Panc1 (cell line): ENCODE results near the gene PTH. TPM values are rescaled to one million over a fixed set of nuclear protein-coding genes. Genes with fewer than 3 reads are reported as not detected.

Experiments used
- ATAC-seq: fragments of 200-7000 bp; cut with Tn5 transposase; 2 replicates; pipeline ENCODE4 v1.9.1; 2020; ENCODE audit warnings: mild to moderate bottlenecking, moderate library complexity
- BruUV-seq: library from RNA; stranded (reverse); fragments of 400-500 nt; replicated peaks from 2 replicates; lab custom pipeline; 2021; lab: Mats Ljungman, UMichigan
- CTCF ChIA-PET: fragments of 300-600 bp; sonication (Branson Sonifier 250); formaldehyde crosslinking; loops from one replicate; lab custom pipeline; 2022; ENCODE audit warnings: antibody characterized with exemption; lab: Charles Lee
- POLR2A ChIA-PET: fragments of 300-600 bp; sonication (Branson Sonifier 250); formaldehyde crosslinking; loops from one replicate; lab custom pipeline; 2022; ENCODE audit warnings: antibody characterized with exemption; lab: Charles Lee
- DNase-seq: peaks from one replicate; pipeline ENCODE4 v3.0.0-alpha.2; 2010; ENCODE audit warnings: low read depth, low spot score
- H3K27ac ChIP-seq: 2 replicates; pipeline ENCODE4 v1.5.1; 2011; ENCODE audit warnings: mild to moderate bottlenecking, low read length, inconsistent platforms
- H3K27me3 ChIP-seq: fragments of 200-500 bp; sonication (Bioruptor generic); 2 replicates; pipeline ENCODE4 v1.6.0; 2014; ENCODE audit warnings: low read length, inconsistent platforms; ENCODE audit not compliant: control insufficient read depth, insufficient read depth
- H3K36me3 ChIP-seq: fragments of 200-500 bp; sonication (Bioruptor generic); 2 replicates; pipeline ENCODE4 v1.5.1; 2014; ENCODE audit warnings: inconsistent platforms, mild to moderate bottlenecking, low read length, moderate library complexity; ENCODE audit not compliant: control insufficient read depth, insufficient read depth
- H3K4me1 ChIP-seq: 2 replicates; pipeline ENCODE4 v1.5.1; 2011; ENCODE audit warnings: inconsistent platforms, mild to moderate bottlenecking, low read length, moderate library complexity; ENCODE audit not compliant: control insufficient read depth, insufficient read depth
- H3K4me3 ChIP-seq, 2 experiments: 2 replicates each; pipeline ENCODE4 v1.5.1; 2011 to 2012; ENCODE audit warnings: low read depth in 2 of 2, low read length in 2 of 2, mild to moderate bottlenecking in 2 of 2, inconsistent platforms in 1 of 2, moderate library complexity in 1 of 2
- H3K9me3 ChIP-seq: fragments of 200-500 bp; sonication (Bioruptor generic); 2 replicates; pipeline ENCODE4 v1.5.1; 2014; ENCODE audit warnings: low read depth, mild to moderate bottlenecking, inconsistent platforms, low read length, moderate library complexity; ENCODE audit not compliant: control insufficient read depth, insufficient read depth
- POLR2AphosphoS5 ChIP-seq: IDR thresholded peaks from 2 replicates; pipeline ENCODE4 v1.6.1; 2012; ENCODE audit warnings: mild to moderate bottlenecking, low read depth, low read length, moderate library complexity
- SIN3A ChIP-seq: IDR thresholded peaks from 2 replicates; pipeline ENCODE4 v1.6.1; 2012; ENCODE audit warnings: low read depth, mild to moderate bottlenecking, low read length, moderate library complexity, borderline replicate concordance; ENCODE audit not compliant: insufficient read depth
- TCF7L2 ChIP-seq: IDR thresholded peaks from 2 replicates; pipeline ENCODE4 v1.6.1; 2011; ENCODE audit warnings: mild to moderate bottlenecking, low read depth, low read length, inconsistent platforms
- in situ Hi-C: cut with HindIII; loops from 2 replicates; pipeline ENCODE4 v1.10.0; 2016; ENCODE audit warnings: low sequenced_read_pairs, low pct_unique_long_range_greater_than_20kb
- intact Hi-C: fragments of 100-400 bp; cut with micrococcal nuclease; formaldehyde crosslinking; loops from one replicate; pipeline ENCODE4 v1.10.0; 2022; ENCODE audit not compliant: unreplicated experiment
- total RNA-seq: library from RNA; stranded (reverse); gene quantifications from one replicate; pipeline ENCODE4 v1.2.1, GENCODE V29; 2021; ENCODE audit not compliant: unreplicated experiment
- TF ChIP-seq, protein P1 (sequence below), 2 experiments: IDR thresholded peaks; 2 replicates each; pipeline ENCODE4 v1.6.1; 2011 to 2012; ENCODE audit warnings: low read depth in 2 of 2, control low read depth in 1 of 2, low read length in 1 of 2, mild to moderate bottlenecking in 1 of 2, moderate library complexity in 1 of 2; ENCODE audit not compliant: insufficient read depth in 1 of 2
- TF ChIP-seq, protein P2 (sequence below): fragments of 450-650 bp; IDR thresholded peaks from 2 replicates; pipeline ENCODE4 v1.5.1; 2017; ENCODE audit warnings: mild to moderate bottlenecking

The PTH gene
- total RNA-seq, 1 experiment from 2014 or later: not detected

DNA sequence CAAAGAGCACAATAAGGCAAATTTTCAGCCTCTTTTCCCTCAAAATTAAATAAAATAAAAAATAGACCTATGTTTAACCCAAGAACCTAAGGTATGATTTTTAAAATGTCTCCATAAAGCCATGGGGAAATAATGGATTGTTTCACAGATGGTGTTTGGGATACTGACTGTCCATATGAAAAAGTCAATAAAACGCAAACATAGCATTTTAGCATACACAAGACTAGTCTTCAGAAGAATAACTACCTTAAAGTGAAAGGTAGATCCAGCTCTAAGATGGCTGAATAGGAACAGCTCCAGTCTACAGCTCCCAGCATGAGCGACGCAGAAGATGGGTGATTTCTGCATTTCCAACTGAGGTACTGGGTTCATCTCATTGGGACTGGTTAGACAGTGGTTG is 16.1 kb downstream of the PTH start:
- Histone ChIP-seq H3K36me3 (no peaks in the 10 kb centered on the region), H3K4me3 (no peak overlapping the region), H3K9me3 (no peaks in the 10 kb centered on the region), H3K27me3 (peaks cover 3% of the 10 kb centered on the region; the same call in 1 of the 2 replicates), H3K27ac (no peak overlapping the region), H3K4me1 (no peaks in the 10 kb centered on the region)
- no TSS peak for BruUV-seq
- in situ Hi-C loops: no loop called here
- ATAC-seq: no peak
- DNase-seq: no peak
- intact Hi-C loops: no loop called here
- TF ChIP-seq, protein P1, sequence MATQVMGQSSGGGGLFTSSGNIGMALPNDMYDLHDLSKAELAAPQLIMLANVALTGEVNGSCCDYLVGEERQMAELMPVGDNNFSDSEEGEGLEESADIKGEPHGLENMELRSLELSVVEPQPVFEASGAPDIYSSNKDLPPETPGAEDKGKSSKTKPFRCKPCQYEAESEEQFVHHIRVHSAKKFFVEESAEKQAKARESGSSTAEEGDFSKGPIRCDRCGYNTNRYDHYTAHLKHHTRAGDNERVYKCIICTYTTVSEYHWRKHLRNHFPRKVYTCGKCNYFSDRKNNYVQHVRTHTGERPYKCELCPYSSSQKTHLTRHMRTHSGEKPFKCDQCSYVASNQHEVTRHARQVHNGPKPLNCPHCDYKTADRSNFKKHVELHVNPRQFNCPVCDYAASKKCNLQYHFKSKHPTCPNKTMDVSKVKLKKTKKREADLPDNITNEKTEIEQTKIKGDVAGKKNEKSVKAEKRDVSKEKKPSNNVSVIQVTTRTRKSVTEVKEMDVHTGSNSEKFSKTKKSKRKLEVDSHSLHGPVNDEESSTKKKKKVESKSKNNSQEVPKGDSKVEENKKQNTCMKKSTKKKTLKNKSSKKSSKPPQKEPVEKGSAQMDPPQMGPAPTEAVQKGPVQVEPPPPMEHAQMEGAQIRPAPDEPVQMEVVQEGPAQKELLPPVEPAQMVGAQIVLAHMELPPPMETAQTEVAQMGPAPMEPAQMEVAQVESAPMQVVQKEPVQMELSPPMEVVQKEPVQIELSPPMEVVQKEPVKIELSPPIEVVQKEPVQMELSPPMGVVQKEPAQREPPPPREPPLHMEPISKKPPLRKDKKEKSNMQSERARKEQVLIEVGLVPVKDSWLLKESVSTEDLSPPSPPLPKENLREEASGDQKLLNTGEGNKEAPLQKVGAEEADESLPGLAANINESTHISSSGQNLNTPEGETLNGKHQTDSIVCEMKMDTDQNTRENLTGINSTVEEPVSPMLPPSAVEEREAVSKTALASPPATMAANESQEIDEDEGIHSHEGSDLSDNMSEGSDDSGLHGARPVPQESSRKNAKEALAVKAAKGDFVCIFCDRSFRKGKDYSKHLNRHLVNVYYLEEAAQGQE (IDR thresholded peaks at IDR 0.05; ENCODE audit: insufficient read depth in 1 of 2, low read depth in 2 of 2, low read length in 1 of 2): no peak
- no peak for TF ChIP-seq TCF7L2
- TF ChIP-seq POLR2AphosphoS5: no peak
- TF ChIP-seq SIN3A: no peak
- TF ChIP-seq, protein P2, sequence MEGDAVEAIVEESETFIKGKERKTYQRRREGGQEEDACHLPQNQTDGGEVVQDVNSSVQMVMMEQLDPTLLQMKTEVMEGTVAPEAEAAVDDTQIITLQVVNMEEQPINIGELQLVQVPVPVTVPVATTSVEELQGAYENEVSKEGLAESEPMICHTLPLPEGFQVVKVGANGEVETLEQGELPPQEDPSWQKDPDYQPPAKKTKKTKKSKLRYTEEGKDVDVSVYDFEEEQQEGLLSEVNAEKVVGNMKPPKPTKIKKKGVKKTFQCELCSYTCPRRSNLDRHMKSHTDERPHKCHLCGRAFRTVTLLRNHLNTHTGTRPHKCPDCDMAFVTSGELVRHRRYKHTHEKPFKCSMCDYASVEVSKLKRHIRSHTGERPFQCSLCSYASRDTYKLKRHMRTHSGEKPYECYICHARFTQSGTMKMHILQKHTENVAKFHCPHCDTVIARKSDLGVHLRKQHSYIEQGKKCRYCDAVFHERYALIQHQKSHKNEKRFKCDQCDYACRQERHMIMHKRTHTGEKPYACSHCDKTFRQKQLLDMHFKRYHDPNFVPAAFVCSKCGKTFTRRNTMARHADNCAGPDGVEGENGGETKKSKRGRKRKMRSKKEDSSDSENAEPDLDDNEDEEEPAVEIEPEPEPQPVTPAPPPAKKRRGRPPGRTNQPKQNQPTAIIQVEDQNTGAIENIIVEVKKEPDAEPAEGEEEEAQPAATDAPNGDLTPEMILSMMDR: no peak
- POLR2A ChIA-PET: no interaction called here
- CTCF ChIA-PET: no interaction called here

DNA sequence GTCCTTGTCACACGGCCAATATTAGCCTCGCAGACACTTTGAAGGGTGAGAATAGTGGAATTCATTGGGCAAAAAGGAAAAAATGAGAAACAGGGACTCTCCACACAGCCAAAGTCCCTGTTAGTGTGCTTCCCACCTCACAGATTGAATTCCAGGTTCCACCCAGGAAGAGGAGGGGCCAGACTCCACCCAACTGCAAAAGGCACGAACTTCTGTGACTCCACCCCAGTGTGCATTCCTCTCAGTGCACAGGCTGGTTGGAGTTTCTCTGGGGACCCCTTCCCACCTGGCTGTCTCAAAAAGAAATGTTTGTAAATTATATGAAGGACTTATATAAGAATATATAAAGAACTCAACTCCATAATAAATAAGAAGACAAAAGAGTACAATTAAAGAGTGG is 20.7 kb downstream of the PTH start:
- in situ Hi-C loops (no loop called here), intact Hi-C loops (no loop called here)
- BruUV-seq: no TSS peak
- peaks cover 3% of the 10 kb centered on the region; the same call in 1 of the 2 replicates for H3K27me3 ChIP-seq
- ATAC-seq (no peak), DNase-seq (no peak)
- no peak for TF ChIP-seq POLR2AphosphoS5
- TF ChIP-seq TCF7L2: no peak
- TF ChIP-seq, protein P1 (IDR thresholded peaks at IDR 0.05; ENCODE audit: insufficient read depth in 1 of 2, low read depth in 2 of 2, low read length in 1 of 2): no peak
- no peak for TF ChIP-seq SIN3A
- TF ChIP-seq, protein P2: no peak
- no peaks in the 10 kb centered on the region for H3K4me1 ChIP-seq
- no peaks in the 10 kb centered on the region for H3K9me3 ChIP-seq
- H3K36me3 ChIP-seq: no peaks in the 10 kb centered on the region
- CTCF ChIA-PET: no interaction called here
- H3K4me3 ChIP-seq: no peak overlapping the region
- POLR2A ChIA-PET: no interaction called here
- H3K27ac ChIP-seq: no peak overlapping the region
